ENCODE results near the gene USP3.
A peak's percentile ranks its signal among the peaks of the same experiment; 100 is the strongest.

USP3 gene

GRCh38 chr15:63504247-63504978, at the start of gene USP3:
TSS of gene USP3 (plus strand) at chr15:63504593. CDS start at chr15:63504740, 147 bp downstream.
- DNase-seq: peak; percentile 82 to 94

- peak; percentile 9 to 14 for DNase-seq
Measured at GRCh38 chr15:63456258-63456657, 48.1 kb upstream of the USP3 start.

- DNase-seq: no peak
Measured at GRCh38 chr15:63457379-63457778, 47.0 kb upstream of the USP3 start.

GRCh38 chr15:63458026-63458425, 46.4 kb upstream of the USP3 start:
- DNase-seq: no peak

- no peak for DNase-seq
Measured at GRCh38 chr15:63458794-63459395, 45.5 kb upstream of the USP3 start.

- no peak for DNase-seq
Measured at GRCh38 chr15:63460210-63461155, 43.9 kb upstream of the USP3 start.

- DNase-seq: no peak
Measured at GRCh38 chr15:63461230-63461985, 43.0 kb upstream of the USP3 start.

- DNase-seq: no peak
Measured at GRCh38 chr15:63462088-63462487, 42.3 kb upstream of the USP3 start.

- DNase-seq: no peak
Measured at GRCh38 chr15:63463036-63463435, 41.4 kb upstream of the USP3 start.

- no peak for DNase-seq
Measured at GRCh38 chr15:63463793-63464192, 40.6 kb upstream of the USP3 start.

GRCh38 chr15:63465104-63465503, 39.3 kb upstream of the USP3 start:
- DNase-seq: no peak

GRCh38 chr15:63466378-63467192, 37.8 kb upstream of the USP3 start:
- DNase-seq: peak; percentile 63 to 88

GRCh38 chr15:63469190-63469589, 35.2 kb upstream of the USP3 start:
- DNase-seq: no peak

- DNase-seq: no peak
Measured at GRCh38 chr15:63469984-63470383, 34.4 kb upstream of the USP3 start.

GRCh38 chr15:63473007-63473748, 31.2 kb upstream of the USP3 start:
- no peak for DNase-seq

GRCh38 chr15:63473749-63473998, 30.7 kb upstream of the USP3 start:
- DNase-seq: no peak

- no peak for DNase-seq
Measured at GRCh38 chr15:63473999-63474809, 30.2 kb upstream of the USP3 start.

- no peak for DNase-seq
Measured at GRCh38 chr15:63474810-63475316, 29.5 kb upstream of the USP3 start.

GRCh38 chr15:63475707-63476106, 28.7 kb upstream of the USP3 start:
- DNase-seq: no peak

GRCh38 chr15:63476229-63476632, 28.2 kb upstream of the USP3 start:
- no peak for DNase-seq

All from Kasumi-1 (cell line).